Ishikawa (cell line): Measurements from ENCODE around the gene AKNA.

ENCODE experiments used
- CEBPB ChIP-seq: IDR thresholded peaks from 2 replicates; pipeline ENCODE4 v1.6.1; 2012
- CREB1 ChIP-seq: IDR thresholded peaks from 2 replicates; pipeline ENCODE4 v1.6.1; 2012; ENCODE audit warnings: low read depth
- EGR1 ChIP-seq: IDR thresholded peaks from 2 replicates; pipeline ENCODE4 v1.6.1; 2012
- EP300 ChIP-seq: IDR thresholded peaks from 2 replicates; pipeline ENCODE4 v1.6.1; 2012; ENCODE audit warnings: borderline replicate concordance
- FOXM1 ChIP-seq: IDR thresholded peaks from 2 replicates; pipeline ENCODE4 v1.6.1; 2012; ENCODE audit warnings: low read depth, borderline replicate concordance
- NFIC ChIP-seq: IDR thresholded peaks from 2 replicates; pipeline ENCODE4 v1.6.1; 2012
- RAD21 ChIP-seq: IDR thresholded peaks from 2 replicates; pipeline ENCODE4 v1.6.1; 2012; ENCODE audit warnings: low read depth
- TAF1 ChIP-seq: IDR thresholded peaks from 2 replicates; pipeline ENCODE4 v1.6.1; 2012; ENCODE audit warnings: low read depth, mild to moderate bottlenecking
- TCF12 ChIP-seq: IDR thresholded peaks from 2 replicates; pipeline ENCODE4 v1.6.1; 2012; ENCODE audit warnings: low read depth
- TEAD4 ChIP-seq: IDR thresholded peaks from 2 replicates; pipeline ENCODE4 v1.6.1; 2012
- YY1 ChIP-seq: IDR thresholded peaks from 2 replicates; pipeline ENCODE4 v1.6.1; 2012; ENCODE audit warnings: low read depth
- ZBTB7A ChIP-seq: IDR thresholded peaks from 2 replicates; pipeline ENCODE4 v1.6.1; 2012; ENCODE audit warnings: low read depth
- TF ChIP-seq, protein P1 (sequence below): IDR thresholded peaks from 2 replicates; pipeline ENCODE4 v1.6.1; 2012; ENCODE audit warnings: low read depth, mild to moderate bottlenecking
- TF ChIP-seq, protein P2 (sequence below): IDR thresholded peaks from 2 replicates; pipeline ENCODE4 v1.6.1; 2012
- TF ChIP-seq, protein P3 (sequence below): IDR thresholded peaks from 2 replicates; pipeline ENCODE4 v1.6.1; 2012

Gene AKNA

GRCh38 chr9:114304416-114305188, 83.2 kb downstream of the AKNA start:
- TF ChIP-seq CREB1 (no peak), YY1 (no peak)

- TF ChIP-seq TAF1 (no peak), CEBPB (no peak), YY1 (no peak), CREB1 (no peak)
Measured at GRCh38 chr9:114303977-114304376, 83.8 kb downstream of the AKNA start.

DNA sequence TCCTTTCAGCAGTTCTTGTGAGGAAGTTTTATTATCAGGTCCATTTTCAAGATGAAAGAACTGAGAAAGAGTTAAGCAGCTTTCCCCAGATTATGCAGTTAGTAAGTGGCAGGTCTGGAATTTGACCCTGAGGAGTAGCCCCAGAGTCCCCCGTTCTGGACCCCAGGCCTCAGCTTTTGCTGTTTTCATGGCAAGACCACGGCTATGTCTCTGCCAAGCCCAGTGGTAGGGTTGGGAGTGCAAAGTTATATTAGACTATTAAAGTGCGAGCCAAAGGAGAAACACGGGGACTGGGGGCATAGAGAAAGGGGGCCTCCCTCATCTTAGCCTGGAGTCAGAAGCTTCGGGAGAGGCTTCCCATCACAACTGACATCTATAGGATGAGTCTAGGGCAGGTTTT, 84.2 kb downstream of the AKNA start:
- TF ChIP-seq NFIC, result no peak
- TF ChIP-seq YY1, result no peak
- no peak for TF ChIP-seq EGR1
- no peak for TF ChIP-seq EP300
- TF ChIP-seq, protein P1, sequence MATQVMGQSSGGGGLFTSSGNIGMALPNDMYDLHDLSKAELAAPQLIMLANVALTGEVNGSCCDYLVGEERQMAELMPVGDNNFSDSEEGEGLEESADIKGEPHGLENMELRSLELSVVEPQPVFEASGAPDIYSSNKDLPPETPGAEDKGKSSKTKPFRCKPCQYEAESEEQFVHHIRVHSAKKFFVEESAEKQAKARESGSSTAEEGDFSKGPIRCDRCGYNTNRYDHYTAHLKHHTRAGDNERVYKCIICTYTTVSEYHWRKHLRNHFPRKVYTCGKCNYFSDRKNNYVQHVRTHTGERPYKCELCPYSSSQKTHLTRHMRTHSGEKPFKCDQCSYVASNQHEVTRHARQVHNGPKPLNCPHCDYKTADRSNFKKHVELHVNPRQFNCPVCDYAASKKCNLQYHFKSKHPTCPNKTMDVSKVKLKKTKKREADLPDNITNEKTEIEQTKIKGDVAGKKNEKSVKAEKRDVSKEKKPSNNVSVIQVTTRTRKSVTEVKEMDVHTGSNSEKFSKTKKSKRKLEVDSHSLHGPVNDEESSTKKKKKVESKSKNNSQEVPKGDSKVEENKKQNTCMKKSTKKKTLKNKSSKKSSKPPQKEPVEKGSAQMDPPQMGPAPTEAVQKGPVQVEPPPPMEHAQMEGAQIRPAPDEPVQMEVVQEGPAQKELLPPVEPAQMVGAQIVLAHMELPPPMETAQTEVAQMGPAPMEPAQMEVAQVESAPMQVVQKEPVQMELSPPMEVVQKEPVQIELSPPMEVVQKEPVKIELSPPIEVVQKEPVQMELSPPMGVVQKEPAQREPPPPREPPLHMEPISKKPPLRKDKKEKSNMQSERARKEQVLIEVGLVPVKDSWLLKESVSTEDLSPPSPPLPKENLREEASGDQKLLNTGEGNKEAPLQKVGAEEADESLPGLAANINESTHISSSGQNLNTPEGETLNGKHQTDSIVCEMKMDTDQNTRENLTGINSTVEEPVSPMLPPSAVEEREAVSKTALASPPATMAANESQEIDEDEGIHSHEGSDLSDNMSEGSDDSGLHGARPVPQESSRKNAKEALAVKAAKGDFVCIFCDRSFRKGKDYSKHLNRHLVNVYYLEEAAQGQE, result no peak
- no peak for TF ChIP-seq CREB1
- TF ChIP-seq TAF1, result no peak
- TF ChIP-seq TEAD4, result no peak
- no peak for TF ChIP-seq TCF12
- TF ChIP-seq, protein P2, sequence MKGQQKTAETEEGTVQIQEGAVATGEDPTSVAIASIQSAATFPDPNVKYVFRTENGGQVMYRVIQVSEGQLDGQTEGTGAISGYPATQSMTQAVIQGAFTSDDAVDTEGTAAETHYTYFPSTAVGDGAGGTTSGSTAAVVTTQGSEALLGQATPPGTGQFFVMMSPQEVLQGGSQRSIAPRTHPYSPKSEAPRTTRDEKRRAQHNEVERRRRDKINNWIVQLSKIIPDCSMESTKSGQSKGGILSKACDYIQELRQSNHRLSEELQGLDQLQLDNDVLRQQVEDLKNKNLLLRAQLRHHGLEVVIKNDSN, result no peak
- TF ChIP-seq CEBPB, result no peak
- no peak for TF ChIP-seq FOXM1
- TF ChIP-seq, protein P3, sequence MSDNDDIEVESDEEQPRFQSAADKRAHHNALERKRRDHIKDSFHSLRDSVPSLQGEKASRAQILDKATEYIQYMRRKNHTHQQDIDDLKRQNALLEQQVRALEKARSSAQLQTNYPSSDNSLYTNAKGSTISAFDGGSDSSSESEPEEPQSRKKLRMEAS, result no peak

- no peak for TF ChIP-seq EGR1
- no peak for TF ChIP-seq FOXM1
- TF ChIP-seq, protein P1, result no peak
- TF ChIP-seq, protein P2, result no peak
- no peak for TF ChIP-seq CEBPB
- TF ChIP-seq TAF1, result no peak
- TF ChIP-seq NFIC, result no peak
- TF ChIP-seq TEAD4, result no peak
- no peak for TF ChIP-seq CREB1
- TF ChIP-seq, protein P3, result no peak
Measured at GRCh38 chr9:114302727-114303126, 85.1 kb downstream of the AKNA start.

DNA sequence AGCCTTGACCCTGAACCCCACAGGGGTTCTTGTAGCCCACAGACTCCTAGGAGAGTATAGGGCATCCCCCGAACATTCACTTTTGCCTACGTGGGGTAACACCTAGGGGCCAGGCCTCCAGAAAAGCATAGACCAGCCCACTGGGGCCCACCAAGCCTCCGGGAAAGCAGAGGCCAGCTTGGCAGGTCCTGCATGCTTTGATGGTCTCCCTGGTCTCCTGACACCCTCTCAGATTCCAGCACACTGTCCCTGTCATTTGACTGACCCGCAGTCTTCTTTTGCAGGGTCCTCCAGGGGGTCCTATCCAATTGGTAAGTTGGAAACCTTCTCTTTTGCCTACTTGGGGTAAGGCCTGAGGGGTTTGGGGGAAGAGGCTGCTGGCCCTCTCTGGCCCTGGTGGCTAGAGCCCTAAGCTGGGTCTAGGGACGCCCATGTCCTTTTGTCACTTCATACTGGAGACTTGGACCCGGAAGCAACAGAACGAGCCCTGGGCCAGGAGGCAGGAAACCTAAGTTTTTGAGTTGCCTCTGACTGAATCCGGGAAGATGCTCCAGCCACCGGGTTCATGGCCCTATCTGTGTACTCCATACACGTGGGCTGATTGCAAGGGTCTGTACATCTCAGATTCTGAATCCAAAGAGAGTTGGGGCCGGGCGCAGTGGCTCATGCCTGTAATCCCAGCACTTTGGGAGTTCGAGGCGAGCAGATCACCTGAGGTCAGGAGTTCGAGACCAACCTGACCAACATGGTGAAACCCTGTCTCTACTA, 85.8 kb downstream of the AKNA start:
- TF ChIP-seq, protein P3, result no peak
- no peak for TF ChIP-seq ZBTB7A
- no peak for TF ChIP-seq EGR1
- TF ChIP-seq CREB1, result no peak
- TF ChIP-seq EP300, result no peak
- no peak for TF ChIP-seq CEBPB
- TF ChIP-seq TAF1, result no peak
- TF ChIP-seq FOXM1, result no peak
- TF ChIP-seq RAD21, result no peak
- TF ChIP-seq, protein P2, result no peak
- no peak for TF ChIP-seq YY1
- TF ChIP-seq NFIC, result no peak
- TF ChIP-seq, protein P1, result no peak
- TF ChIP-seq TCF12, result no peak
